GM12878 (cell line): Measurements from ENCODE around the gene ADGRG2. TPM values are rescaled to one million over a fixed set of nuclear protein-coding genes. Genes with fewer than 3 reads are reported as not detected.
A peak's percentile ranks its signal among the peaks of the same experiment; 100 is the strongest.

Source experiments
- ATAC-seq: fragments of 200-7000 bp; cut with Tn5 transposase; 3 replicates; pipeline ENCODE4 v1.9.1; 2020; ENCODE audit warnings: mild to moderate bottlenecking, moderate library complexity
- BruUV-seq: library from RNA; stranded (reverse); fragments of 400-500 nt; replicated peaks from 2 replicates; lab custom pipeline; 2021; lab: Mats Ljungman, UMichigan
- CTCF ChIA-PET: fragments of 300-600 bp; sonication (Branson Sonifier 250); formaldehyde crosslinking; extraction: SDS; loops from one replicate; lab custom pipeline; 2021; ENCODE audit warnings: inconsistent platforms; lab: Yijun Ruan, JAX
- POLR2A ChIA-PET: fragments of 350-600 bp; formaldehyde crosslinking; extraction: SDS; loops from one replicate; lab custom pipeline; 2021; ENCODE audit warnings: inconsistent platforms; lab: Charles Lee
- RAD21 ChIA-PET: fragments of 300-600 bp; sonication (Branson Sonifier 250); formaldehyde crosslinking; loops from one replicate; lab custom pipeline; 2023; ENCODE audit warnings: antibody characterized with exemption; ENCODE audit not compliant: unreplicated experiment; lab: Charles Lee
- SMC1A ChIA-PET: fragments of 300-600 bp; sonication (Branson Sonifier 250); formaldehyde crosslinking; loops from one replicate; lab custom pipeline; 2023; ENCODE audit not compliant: unreplicated experiment, uncharacterized antibody; lab: Charles Lee
- DNase-seq: peaks from one replicate; pipeline ENCODE4 v3.0.0-alpha.2; 2011; ENCODE audit warnings: low read depth, low spot score
- FAIRE-seq: peaks from 3 replicates; lab custom pipeline; 2011; peaks lifted over from hg19 to GRCh38; lab: Jason Lieb, UNC
- H2AFZ ChIP-seq: 2 replicates; pipeline ENCODE4 v1.6.0; 2011; ENCODE audit warnings: low read depth, low read length, control low read depth; ENCODE audit not compliant: control insufficient read depth
- H3K27ac ChIP-seq: 2 replicates; pipeline ENCODE4 v1.5.1; 2011; ENCODE audit warnings: control low read depth; ENCODE audit not compliant: control insufficient read depth, insufficient read depth
- H3K27me3 ChIP-seq, 2 experiments: replicated peaks in 1 of 2; 2 replicates each; pipeline versions ENCODE4 v1.6.0 to v1.6.1; 2011; ENCODE audit warnings: low read length in 1 of 2; ENCODE audit not compliant: control insufficient read depth in 2 of 2, insufficient read depth in 2 of 2
- H3K36me3 ChIP-seq, 2 experiments: 2 replicates each; pipeline ENCODE4 v1.5.1; 2011; ENCODE audit warnings: low read length in 1 of 2; ENCODE audit not compliant: control insufficient read depth in 2 of 2, insufficient read depth in 2 of 2
- H3K4me1 ChIP-seq: 2 replicates; pipeline ENCODE4 v1.6.1; 2011; ENCODE audit warnings: mild to moderate bottlenecking, low read length, moderate library complexity, mixed read lengths; ENCODE audit not compliant: control insufficient read depth, insufficient read depth
- H3K4me2 ChIP-seq: 2 replicates; pipeline ENCODE4 v1.6.0; 2011; ENCODE audit warnings: control low read depth; ENCODE audit not compliant: control insufficient read depth, insufficient read depth
- H3K4me3 ChIP-seq: fragments of 200-600 bp; sonication (generic); 2 replicates; pipeline ENCODE4 v1.5.1; 2016
- H3K79me2 ChIP-seq: 2 replicates; pipeline ENCODE4 v1.6.0; 2011; ENCODE audit warnings: low read length; ENCODE audit not compliant: control insufficient read depth, insufficient read depth
- H3K9ac ChIP-seq: 2 replicates; pipeline ENCODE4 v1.8.0; 2011; ENCODE audit warnings: low read length, control low read depth, mixed read lengths; ENCODE audit not compliant: control insufficient read depth, insufficient read depth
- H3K9me3 ChIP-seq: replicated peaks from 3 replicates; pipeline ENCODE4 v1.5.1; 2011; ENCODE audit warnings: mild to moderate bottlenecking, low read length; ENCODE audit not compliant: control insufficient read depth, insufficient read depth
- H4K20me1 ChIP-seq: 2 replicates; pipeline ENCODE4 v1.6.0; 2011; ENCODE audit not compliant: control insufficient read depth, insufficient read depth
- KAT2A ChIP-seq: conservative IDR thresholded peaks from 2 replicates; pipeline ENCODE4 v1.6.1; 2011; ENCODE audit warnings: low read depth, low read length; ENCODE audit not compliant: control insufficient read depth
- POLR2A ChIP-seq: IDR thresholded peaks from 2 replicates; pipeline ENCODE4 v1.6.1; 2011; ENCODE audit warnings: low read depth, mild to moderate bottlenecking, low read length
- WGBS: methylation state at CpG from one replicate; pipeline ENCODE4 v1.1.6; 2016; ENCODE audit warnings: low lambda C conversion rate; ENCODE audit not compliant: insufficient replicate concordance, insufficient coverage; ENCODE audit errors: missing lambda C conversion rate; 5-methylcytosine and 5-hydroxymethylcytosine counted together
- in situ Hi-C: fragments of 300-500 bp; cut with MboI; formaldehyde crosslinking; loops from 9 replicates; pipeline ENCODE4 v1.14.3; 2018; ENCODE audit warnings: mixed read lengths
- intact Hi-C: fragments of 100-400 bp; cut with micrococcal nuclease; formaldehyde crosslinking; loops from one replicate; pipeline ENCODE4 v1.14.2; 2022; ENCODE audit not compliant: unreplicated experiment
- polyA plus RNA-seq, 11 experiments: library from polyadenylated mRNA; depleted of rRNA in 4 of 11; unstranded in 6 of 11; stranded (reverse) in 5 of 11; fragments of >200 nt; fragmentation: Nextera tagmentation in 4 of 11; fragmentation: Illumina TruSeq in 1 of 11; extraction: Ambion mirVana in 4 of 11; extraction: Trizol in 1 of 11; gene quantifications; 1 replicate in 1 of 11; 2 replicates in 10 of 11; pipeline versions ENCODE4 v1.2.1 to v1.2.3, GENCODE V29; 2011 to 2016; ENCODE audit warnings: inconsistent platforms in 2 of 11, missing spikeins in 2 of 11, low read depth in 1 of 11
- total RNA-seq, 4 experiments: library from RNA; depleted of rRNA in 3 of 4; stranded (reverse); fragments of >200 nt in 3 of 4; fragmentation: Illumina TruSeq in 1 of 4; extraction: Trizol in 1 of 4; gene quantifications; 2 replicates each; pipeline versions ENCODE4 v1.2.1 to v1.2.3, GENCODE V29; 2013 to 2021
- TF ChIP-seq, protein P1 (sequence below): fragments of 450-650 bp; IDR thresholded peaks from 2 replicates; pipeline ENCODE4 v1.6.1; 2016; ENCODE audit warnings: mild to moderate bottlenecking, moderate library complexity, borderline replicate concordance
- TF ChIP-seq, protein P2 (sequence below), 3 experiments: IDR thresholded peaks in 2 of 3; conservative IDR thresholded peaks in 1 of 3; 2 replicates each; pipeline ENCODE4 v1.5.1; 2011; ENCODE audit warnings: low read depth in 3 of 3, low read length in 3 of 3, mild to moderate bottlenecking in 3 of 3, control low read depth in 2 of 3, moderate library complexity in 2 of 3, inconsistent platforms in 1 of 3, mixed read lengths in 1 of 3; ENCODE audit not compliant: control insufficient read depth in 2 of 3, insufficient read depth in 1 of 3; ENCODE audit errors: extremely low read depth in 1 of 3

The ADGRG2 gene
- total and polyA plus RNA-seq, 10 of the 15 experiments (the other 5 are each of a cell fraction or from before 2014, with no cell fraction given), result 0.02 to 0.29 (median 0.05) TPM; not detected in 5

GRCh38 chrX:19091596-19091995 lies 30.7 kb downstream of the ADGRG2 start:
- in situ Hi-C loops, result no loop called here
- no peaks in the 10 kb centered on the region for H3K4me1 ChIP-seq
- ATAC-seq (no peak), DNase-seq (no peak), FAIRE-seq (no peak)
- H3K9me3 ChIP-seq, result peaks cover 2% of the 10 kb centered on the region; the same call in 2 of the 3 replicates
- H4K20me1 ChIP-seq, result no peaks in the 10 kb centered on the region
- H3K36me3 ChIP-seq, result no peaks in the 10 kb centered on the region
- no peak overlapping the region for H3K4me3 ChIP-seq
- H3K27ac ChIP-seq, result no peak overlapping the region
- 65% methylated on average over 6 of the region's 6 CpGs for WGBS
- no peaks in the 10 kb centered on the region for H3K79me2 ChIP-seq
- ChIA-PET RAD21 (interaction anchor here (0.7 kb wide), 1 partner anchor 9 kb away, joined by 3 read pairs; no protein-coding TSS in a partner anchor), POLR2A (no interaction called here), SMC1A (interaction anchor here (0.7 kb wide), 1 partner anchor 1619 kb away, joined by 3 read pairs; no protein-coding TSS in a partner anchor), CTCF (no interaction called here)
- no peak overlapping the region for H3K4me2 ChIP-seq
- no peak overlapping the region for H2AFZ ChIP-seq
- no peaks in the 10 kb centered on the region for H3K27me3 ChIP-seq
- no TSS peak for BruUV-seq
- H3K9ac ChIP-seq, result no peak overlapping the region
- TF ChIP-seq KAT2A (no peak), POLR2A (no peak)
- TF ChIP-seq, protein P1, sequence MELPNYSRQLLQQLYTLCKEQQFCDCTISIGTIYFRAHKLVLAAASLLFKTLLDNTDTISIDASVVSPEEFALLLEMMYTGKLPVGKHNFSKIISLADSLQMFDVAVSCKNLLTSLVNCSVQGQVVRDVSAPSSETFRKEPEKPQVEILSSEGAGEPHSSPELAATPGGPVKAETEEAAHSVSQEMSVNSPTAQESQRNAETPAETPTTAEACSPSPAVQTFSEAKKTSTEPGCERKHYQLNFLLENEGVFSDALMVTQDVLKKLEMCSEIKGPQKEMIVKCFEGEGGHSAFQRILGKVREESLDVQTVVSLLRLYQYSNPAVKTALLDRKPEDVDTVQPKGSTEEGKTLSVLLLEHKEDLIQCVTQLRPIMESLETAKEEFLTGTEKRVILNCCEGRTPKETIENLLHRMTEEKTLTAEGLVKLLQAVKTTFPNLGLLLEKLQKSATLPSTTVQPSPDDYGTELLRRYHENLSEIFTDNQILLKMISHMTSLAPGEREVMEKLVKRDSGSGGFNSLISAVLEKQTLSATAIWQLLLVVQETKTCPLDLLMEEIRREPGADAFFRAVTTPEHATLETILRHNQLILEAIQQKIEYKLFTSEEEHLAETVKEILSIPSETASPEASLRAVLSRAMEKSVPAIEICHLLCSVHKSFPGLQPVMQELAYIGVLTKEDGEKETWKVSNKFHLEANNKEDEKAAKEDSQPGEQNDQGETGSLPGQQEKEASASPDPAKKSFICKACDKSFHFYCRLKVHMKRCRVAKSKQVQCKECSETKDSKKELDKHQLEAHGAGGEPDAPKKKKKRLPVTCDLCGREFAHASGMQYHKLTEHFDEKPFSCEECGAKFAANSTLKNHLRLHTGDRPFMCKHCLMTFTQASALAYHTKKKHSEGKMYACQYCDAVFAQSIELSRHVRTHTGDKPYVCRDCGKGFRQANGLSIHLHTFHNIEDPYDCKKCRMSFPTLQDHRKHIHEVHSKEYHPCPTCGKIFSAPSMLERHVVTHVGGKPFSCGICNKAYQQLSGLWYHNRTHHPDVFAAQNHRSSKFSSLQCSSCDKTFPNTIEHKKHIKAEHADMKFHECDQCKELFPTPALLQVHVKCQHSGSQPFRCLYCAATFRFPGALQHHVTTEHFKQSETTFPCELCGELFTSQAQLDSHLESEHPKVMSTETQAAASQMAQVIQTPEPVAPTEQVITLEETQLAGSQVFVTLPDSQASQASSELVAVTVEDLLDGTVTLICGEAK, result peak; percentile 46
- TF ChIP-seq, protein P2, sequence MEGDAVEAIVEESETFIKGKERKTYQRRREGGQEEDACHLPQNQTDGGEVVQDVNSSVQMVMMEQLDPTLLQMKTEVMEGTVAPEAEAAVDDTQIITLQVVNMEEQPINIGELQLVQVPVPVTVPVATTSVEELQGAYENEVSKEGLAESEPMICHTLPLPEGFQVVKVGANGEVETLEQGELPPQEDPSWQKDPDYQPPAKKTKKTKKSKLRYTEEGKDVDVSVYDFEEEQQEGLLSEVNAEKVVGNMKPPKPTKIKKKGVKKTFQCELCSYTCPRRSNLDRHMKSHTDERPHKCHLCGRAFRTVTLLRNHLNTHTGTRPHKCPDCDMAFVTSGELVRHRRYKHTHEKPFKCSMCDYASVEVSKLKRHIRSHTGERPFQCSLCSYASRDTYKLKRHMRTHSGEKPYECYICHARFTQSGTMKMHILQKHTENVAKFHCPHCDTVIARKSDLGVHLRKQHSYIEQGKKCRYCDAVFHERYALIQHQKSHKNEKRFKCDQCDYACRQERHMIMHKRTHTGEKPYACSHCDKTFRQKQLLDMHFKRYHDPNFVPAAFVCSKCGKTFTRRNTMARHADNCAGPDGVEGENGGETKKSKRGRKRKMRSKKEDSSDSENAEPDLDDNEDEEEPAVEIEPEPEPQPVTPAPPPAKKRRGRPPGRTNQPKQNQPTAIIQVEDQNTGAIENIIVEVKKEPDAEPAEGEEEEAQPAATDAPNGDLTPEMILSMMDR (IDR thresholded peaks at IDR 0.05 in 2 of 3, conservative IDR thresholded peaks at IDR 0.05 in 1 of 3; ENCODE audit: control insufficient read depth in 2 of 3, extremely low read depth in 1 of 3, insufficient read depth in 1 of 3, low read depth in 3 of 3, low read length in 3 of 3), result no peak
- intact Hi-C loops, result no loop called here
